Fibroblast of skin of abdomen (primary cell): ENCODE measurements around the gene CHST8.

Experiments
- DNase-seq: peaks from one replicate; pipeline ENCODE4 v3.0.0-alpha.2; 2013

CHST8 gene

DNA sequence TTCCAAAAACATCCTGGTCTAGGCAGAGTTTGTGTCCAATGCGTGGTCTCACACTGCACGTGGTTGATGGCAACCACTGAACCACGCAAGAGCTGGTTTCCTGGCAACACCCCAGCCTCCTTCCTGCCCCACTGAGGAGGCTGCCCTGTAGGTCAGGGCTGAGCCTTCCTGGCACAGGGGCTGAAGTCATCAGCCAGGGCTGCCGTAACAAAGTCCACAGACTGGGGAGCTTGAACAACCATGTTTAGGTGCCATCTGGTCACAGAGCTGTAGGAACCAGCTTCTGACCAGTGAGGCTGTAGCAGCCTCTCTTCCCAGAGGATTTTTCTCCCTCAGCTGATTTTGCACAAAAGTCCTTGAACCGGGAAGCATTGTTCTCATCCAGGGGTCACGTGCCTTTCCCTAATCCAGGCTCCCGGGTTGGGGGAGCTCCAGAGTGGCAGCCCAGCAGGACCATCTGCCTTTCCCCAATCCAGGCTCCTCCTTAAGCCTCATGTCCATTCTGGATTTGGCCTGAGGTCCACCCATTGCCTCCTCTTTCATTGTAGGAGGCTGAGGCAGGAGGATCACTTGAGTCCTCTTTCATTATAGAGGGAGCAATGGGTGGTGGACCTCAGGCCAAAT lies 53.9 kb downstream of the CHST8 start:
- DNase-seq: no peak

GRCh38 chr19:33676999-33677665 lies 55.4 kb downstream of the CHST8 start:
- no peak for DNase-seq

DNA sequence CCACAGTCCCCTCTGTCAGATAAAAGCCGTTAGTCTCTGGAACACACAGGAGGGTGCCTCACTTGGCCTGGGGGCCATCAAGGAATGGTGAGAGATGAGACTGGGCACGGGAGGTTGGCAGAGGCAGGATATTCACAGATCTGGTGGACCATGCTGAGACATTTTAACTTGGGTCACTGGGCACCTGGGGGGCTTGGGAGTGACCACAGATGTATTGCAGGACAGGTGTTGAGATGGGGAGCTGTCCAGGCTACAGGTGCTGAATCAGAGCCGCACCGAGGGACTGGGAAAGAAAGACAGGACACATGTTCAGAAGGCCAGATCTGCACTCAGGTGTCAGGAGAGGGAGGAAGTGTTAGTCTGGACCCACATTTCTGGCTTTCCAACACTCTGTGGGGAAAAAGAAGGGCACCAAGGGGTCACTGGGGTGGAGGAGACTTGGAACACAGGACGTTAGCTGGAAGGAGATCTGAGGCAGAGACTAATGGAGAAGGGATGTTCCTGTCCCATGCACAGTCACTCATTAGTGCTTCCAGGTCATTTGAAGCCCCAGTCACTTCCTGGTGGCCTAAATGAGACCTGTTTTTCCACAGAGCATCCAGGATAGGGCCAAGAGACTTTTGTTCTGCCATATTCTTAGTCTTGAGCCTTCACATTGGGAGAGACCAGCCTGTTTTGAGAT lies 56.1 kb downstream of the CHST8 start:
- DNase-seq: no peak

GRCh38 chr19:33678796-33679585 lies 57.2 kb downstream of the CHST8 start:
- no peak for DNase-seq

GRCh38 chr19:33679696-33680095 lies 57.9 kb downstream of the CHST8 start:
- no peak for DNase-seq

DNA sequence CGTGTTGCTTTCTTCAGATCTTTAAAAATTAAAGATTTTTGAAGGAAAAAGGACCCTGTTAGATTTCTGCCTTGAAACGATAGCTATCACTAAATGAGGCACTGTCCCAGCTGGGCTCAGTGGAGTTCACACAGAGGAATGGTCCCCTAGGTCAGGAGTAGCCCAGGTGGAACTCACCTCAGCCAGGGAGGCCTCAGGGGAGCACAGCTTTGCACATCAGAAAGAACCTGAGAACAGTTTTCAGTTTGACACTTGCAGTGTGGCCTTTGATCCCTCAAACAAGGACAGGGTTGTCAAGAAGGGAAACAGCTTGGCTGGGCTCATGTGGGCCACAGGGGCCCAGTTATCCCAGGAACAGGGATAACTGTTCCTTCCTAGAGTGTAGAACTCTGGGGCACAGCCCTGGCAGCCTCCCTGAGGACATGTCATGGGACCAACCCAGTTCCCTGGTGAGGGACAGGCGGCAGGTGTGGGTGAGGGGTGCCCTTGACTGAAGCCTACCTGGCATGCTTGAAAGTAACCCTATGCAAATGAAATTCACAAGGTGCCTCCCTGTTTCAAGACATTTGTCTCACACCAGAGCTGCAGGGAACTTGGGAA lies 59.4 kb downstream of the CHST8 start:
- DNase-seq: no peak

- DNase-seq: peak; percentile 32
Observed at GRCh38 chr19:33683881-33684537, 62.3 kb downstream of the CHST8 start.

DNA sequence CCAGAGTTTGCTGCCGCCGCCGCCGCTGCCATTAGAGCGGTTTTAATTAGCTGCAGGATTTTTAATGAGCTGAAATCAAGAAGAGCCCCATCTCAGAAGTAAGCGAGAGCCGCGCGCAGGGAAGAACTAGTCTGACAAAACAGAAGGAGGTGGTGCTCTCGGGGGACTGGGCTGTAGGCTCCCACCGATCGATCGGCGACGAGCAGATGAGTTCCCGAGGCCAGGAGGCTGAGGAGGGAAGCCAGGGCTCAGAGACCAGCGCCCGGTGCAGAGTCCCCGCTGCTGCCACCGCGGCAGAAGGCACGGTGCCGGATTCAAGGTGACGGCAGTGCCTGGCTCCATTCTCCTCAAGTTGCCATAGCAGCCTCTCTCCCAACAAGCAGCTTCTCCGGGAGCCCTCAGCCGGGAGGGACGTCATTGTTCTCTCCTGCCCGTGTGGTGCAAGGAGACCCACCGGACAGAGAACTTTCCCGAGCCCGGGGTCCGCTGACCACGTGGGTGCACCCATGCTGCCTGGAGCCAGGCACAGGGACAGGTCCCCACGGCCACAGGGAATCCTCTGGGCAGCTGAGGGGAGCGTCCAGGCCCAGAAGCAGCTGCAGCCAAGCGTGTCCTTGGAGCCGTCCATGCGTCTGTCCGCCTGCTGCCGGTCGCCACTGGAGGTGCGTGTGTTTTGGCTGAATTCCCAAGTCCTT lies 62.9 kb downstream of the CHST8 start:
- no peak for DNase-seq

- DNase-seq: no peak
Observed at GRCh38 chr19:33685541-33685940, 63.8 kb downstream of the CHST8 start.

- no peak for DNase-seq
Observed at GRCh38 chr19:33686262-33686661, 64.5 kb downstream of the CHST8 start.

- DNase-seq: no peak
Observed at GRCh38 chr19:33686687-33687480, 65.1 kb downstream of the CHST8 start.

- no peak for DNase-seq
Observed at GRCh38 chr19:33687481-33688170, 65.9 kb downstream of the CHST8 start.

DNA sequence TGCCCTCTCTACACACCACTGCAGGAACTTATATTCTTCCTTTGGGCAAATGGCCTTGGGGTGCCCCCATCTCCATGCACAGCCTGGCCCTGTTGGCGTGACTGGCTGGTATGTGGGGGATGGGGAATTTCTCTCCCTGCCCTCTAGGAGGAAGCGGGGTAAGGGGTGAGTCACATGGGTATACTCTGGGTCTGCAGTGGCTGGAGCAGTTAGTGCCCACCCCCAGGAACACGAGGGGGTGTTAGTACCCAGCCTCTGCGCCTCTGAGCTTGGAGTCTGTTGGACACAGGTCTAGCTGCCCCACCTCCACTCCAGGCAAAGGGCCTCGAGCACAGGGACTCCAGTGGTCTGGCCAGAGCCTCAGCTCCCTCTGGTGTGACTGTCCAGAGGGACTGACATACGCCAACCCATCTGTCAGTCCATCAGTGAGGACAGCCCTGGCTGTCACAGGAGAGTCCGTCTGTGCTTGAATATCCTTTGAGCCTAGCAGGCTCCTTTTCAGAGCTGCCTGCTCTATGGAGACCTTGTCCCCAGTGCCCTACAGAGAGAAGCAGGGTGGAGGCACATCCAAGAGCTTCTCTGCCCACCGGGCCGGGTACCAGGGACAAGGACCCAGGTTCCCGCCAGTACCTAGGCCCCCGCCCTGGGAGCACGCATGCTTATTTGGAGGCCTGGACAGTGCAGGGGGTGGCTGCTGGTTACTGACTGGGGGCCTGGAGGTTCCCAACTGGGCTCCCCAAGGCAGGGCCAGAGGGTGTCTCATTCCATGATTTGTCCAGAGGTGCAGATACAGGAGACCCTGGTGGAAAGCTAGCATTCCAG lies 66.6 kb downstream of the CHST8 start:
- no peak for DNase-seq

DNA sequence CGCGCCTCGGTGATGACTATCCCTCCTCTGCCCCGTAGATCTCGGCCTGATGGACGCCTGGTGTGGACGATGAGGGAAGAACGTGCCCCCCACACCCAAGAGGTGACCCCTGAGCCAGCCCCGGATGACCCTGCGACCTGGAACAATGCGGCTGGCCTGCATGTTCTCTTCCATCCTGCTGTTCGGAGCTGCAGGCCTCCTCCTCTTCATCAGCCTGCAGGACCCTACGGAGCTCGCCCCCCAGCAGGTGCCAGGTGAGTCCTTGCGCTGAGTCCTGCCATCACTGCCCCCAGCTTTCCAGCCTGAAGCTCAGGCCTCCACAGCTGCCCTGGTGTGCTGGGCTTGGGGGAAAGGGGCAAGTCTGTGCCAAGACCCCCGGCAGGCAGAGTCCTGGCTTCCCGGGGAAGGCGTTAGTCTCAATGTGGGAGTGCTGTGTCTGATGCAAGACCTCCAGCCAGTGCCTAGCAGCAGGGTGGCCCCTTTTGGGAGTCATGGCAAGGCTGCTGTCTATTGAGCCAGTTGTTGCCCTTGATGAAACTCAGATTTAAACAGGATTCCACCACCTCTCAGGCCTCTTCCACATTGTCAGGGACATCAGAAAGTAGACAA lies 67.5 kb downstream of the CHST8 start:
- DNase-seq: no peak

GRCh38 chr19:33689868-33690267 lies 68.1 kb downstream of the CHST8 start:
- no peak for DNase-seq

GRCh38 chr19:33690378-33691029 lies 68.8 kb downstream of the CHST8 start:
- no peak for DNase-seq

GRCh38 chr19:33691030-33691427 lies 69.3 kb downstream of the CHST8 start:
- DNase-seq: no peak

DNA sequence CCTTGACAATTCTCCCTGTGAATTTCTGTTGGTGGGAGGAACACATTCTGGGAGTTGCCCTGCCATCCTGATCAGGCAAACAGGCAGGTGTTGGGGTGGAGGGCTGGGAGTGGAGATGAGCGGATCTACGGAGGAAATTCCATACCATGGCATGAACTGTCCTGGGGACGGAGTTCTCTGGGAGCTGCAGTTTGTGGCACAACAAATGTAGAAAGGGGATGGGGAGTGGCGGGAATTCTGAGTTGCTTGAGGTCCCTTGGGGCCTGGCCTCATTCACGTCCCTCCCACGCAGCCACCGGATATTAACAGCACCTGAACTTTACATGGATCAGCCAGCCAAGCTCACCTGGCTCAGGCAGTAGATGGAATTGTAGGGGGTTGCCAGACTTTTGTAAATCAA lies 70.0 kb downstream of the CHST8 start:
- DNase-seq: no peak
